Colon (tissue), 2 donors: ENCODE measurements around the gene PLAC8L1.
"Not testable (repeated sequence)": the region's sequence is repeated elsewhere in the genome, so short reads cannot be mapped to it uniquely, and the experiment has no call there.

Source experiments
- FAIRE-seq: peaks from 2 replicates; lab custom pipeline; 2012; peaks lifted over from hg19 to GRCh38; lab: Jason Lieb, UNC
- donor health status: control.
- donor health status: control.

PLAC8L1 gene

DNA sequence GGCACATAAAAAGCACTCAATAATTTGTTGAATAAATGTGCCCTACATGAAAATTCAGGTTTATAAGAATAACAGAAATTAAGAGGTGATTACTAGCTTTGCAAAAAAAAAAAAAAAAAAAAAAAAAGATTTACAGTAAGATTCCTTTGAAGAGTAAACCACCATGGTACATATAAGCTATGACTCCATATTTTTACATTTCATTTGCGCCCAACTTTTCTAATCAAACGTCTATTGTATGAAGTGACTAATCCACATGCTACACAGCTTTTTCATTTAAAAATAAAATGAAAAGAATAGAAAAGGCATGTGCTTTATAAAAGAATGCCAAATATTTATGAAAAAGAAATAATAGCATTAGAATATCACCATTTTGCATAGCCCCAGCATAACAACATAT lies at the start of gene PLAC8L1:
PLAC8L1 (minus strand) TSS at position 101 of the 400 bp plus-strand sequence. CDS start 1,266 bp downstream, outside the sequence.
- no peak for FAIRE-seq

DNA sequence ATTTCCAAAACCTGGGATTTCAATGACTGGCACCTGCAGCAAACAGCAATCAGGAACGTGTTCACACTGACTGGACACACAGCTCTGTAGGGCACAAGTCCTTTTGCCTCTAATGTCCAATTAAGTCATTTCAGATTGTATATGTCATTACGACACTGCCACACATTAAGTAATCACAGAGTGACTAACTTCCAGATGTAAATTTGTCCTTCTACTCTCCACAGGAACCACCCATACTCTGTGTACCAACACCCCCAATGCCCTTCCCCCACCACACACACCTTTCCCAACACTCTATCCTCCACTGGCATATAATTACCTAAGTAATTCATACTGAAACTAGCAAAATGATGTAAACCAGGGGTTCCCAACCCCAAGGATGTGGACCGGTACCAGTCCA lies 46.6 kb upstream of the PLAC8L1 start:
- FAIRE-seq: no peak

DNA sequence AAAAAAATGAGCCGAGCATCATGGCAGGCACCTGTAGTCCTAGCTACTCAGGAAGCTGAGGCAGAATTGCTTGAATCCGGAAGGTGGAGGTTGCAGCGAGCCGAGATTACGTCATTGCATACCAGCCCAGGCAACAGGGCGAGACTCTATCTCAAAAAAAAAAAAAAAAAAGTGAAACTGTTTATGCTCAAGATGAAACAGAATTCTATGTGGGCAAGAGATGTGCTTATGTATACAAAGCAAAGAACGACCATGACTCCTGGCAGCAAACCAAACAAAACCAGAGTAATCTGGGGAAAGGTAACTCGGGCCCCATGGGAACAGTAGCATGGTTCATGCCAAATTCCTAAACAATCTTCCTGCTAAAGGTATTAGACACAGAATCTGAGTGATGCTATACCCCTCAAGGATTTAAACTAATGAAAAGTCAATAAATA lies 32.6 kb upstream of the PLAC8L1 start:
- no peak for FAIRE-seq

GRCh38 chr5:146130440-146131045 lies 25.2 kb upstream of the PLAC8L1 start:
- no peak for FAIRE-seq

- FAIRE-seq: no peak
Observed at GRCh38 chr5:146126068-146126467, 20.7 kb upstream of the PLAC8L1 start.

- no peak for FAIRE-seq
Observed at GRCh38 chr5:146124580-146124979, 19.2 kb upstream of the PLAC8L1 start.

GRCh38 chr5:146121451-146121850 lies 16.1 kb upstream of the PLAC8L1 start:
- not testable (repeated sequence) for FAIRE-seq

DNA sequence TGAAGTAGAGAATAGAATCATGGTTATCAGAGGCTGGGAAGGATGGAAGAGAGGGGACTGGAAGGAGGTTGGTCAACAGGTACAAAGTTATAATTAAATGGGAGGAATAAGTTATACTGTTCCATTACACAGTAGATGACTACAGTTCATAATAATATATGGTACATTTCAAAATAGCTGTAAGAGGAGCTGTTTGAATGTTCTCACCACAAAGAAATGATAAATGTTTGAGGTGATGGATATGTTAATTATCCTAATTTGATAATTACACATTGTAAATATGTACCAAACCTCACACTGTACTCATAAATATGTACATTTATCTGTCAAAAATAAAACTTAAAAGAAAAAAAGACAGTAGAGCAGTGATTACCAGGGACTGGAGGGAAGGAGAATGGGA lies 12.9 kb upstream of the PLAC8L1 start:
- FAIRE-seq: no peak

DNA sequence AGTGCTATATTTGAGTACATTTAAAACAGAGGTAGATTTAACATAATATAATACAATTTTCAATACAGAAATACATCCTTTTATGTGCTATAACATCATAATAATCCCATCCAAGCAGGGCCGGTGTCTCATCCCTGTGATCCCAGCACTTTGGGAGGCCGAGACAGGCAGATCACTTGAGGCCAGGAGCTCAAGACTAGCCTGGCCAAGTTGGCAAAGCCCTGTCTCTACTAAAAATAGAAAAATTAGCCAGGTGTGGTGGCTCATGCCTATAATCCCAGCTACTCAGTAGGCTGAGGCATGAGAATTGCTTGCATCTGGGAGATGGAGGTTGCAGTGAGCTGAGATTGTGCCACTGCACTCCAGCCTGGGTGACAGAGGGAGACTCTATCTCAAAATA lies 11.8 kb upstream of the PLAC8L1 start:
- not testable (repeated sequence) for FAIRE-seq

DNA sequence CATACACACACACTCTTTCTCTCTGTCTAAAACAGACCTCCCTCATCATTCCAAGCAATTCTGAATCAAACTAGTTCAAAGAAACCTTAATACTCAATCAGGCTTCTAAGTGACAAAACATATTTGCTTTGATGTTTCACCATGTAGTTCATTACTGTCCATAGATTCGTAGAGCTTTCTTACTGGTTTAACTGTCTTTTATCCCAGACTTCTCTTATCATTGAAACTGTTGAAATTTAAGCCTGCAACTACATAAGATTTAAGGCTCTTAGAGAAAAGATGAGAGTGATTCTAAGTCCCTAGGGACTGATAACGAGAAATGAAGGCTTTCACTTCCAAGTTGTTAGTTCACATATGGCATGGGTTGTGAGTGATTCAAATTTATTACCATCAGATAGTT lies 11.0 kb upstream of the PLAC8L1 start:
- FAIRE-seq: no peak

DNA sequence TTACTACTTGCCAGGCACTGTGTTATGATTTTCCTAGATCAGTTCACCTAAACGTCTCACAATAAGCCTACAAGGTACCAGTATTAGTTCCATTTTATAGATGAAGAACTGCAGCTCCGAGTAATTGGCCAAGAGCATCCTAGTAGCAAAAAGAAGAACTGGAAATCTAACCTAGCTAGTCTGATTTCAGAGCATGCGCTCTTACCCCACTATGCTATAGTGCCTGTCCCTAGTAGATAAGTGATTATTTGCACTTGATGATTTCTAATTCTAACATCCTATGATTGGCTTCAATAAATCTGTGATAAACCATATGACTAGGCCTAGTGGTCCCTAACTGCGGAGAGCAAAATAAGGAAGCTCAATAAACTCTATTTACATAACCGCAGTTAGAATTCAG lies 7.1 kb upstream of the PLAC8L1 start:
- no peak for FAIRE-seq

GRCh38 chr5:146111409-146111808 lies 6.0 kb upstream of the PLAC8L1 start:
- no peak for FAIRE-seq

DNA sequence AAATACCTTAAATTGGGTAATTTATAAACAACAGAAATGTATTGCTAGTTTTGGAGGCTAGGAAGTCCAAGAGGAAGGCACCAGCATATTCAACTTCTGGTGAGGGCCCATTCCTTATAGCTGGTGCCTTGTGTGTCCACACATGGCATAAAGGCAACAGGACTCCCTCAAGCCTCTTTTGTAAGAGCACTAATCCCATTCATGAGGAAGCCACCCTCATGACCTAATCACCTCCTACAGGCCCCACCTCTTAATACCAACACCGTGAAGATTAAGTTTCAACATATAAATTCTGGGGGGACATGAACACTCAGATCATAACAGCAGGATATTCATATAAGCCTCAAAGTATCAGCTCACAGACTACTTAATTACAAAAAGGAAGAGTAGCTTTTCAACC lies 4.0 kb upstream of the PLAC8L1 start:
- no peak for FAIRE-seq

GRCh38 chr5:146108870-146109269 lies 3.5 kb upstream of the PLAC8L1 start:
- not testable (repeated sequence) for FAIRE-seq

- no peak for FAIRE-seq
Observed at GRCh38 chr5:146107901-146108300, 2.5 kb upstream of the PLAC8L1 start.

GRCh38 chr5:146103594-146103993 lies 1.8 kb downstream of the PLAC8L1 start:
- FAIRE-seq: no peak

- no peak for FAIRE-seq
Observed at GRCh38 chr5:146101646-146102045, 3.7 kb downstream of the PLAC8L1 start.

GRCh38 chr5:146098047-146098446 lies 7.3 kb downstream of the PLAC8L1 start:
- FAIRE-seq: no peak

- FAIRE-seq: no peak
Observed at GRCh38 chr5:146091881-146092280, 13.5 kb downstream of the PLAC8L1 start.

GRCh38 chr5:146089287-146089686 lies 16.1 kb downstream of the PLAC8L1 start:
- no peak for FAIRE-seq

DNA sequence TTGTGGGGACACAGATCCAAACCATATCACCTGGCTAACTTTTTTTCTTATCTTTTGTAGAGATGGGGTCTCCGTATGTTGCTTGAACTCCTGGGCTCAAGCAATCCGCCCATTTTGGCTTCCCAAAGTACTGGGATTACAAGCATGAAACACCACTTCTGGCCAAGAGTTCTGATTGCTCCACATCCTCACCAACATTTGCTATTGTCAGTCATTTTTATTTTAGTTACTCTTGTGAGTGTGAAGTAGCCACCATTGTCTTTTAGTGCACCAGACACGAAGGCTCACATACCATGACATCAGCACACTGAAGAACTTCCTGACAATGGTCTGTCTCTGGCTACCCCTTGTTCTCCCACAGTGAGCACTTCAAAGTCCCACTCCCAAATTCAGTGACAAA lies 17.3 kb downstream of the PLAC8L1 start:
- no peak for FAIRE-seq

DNA sequence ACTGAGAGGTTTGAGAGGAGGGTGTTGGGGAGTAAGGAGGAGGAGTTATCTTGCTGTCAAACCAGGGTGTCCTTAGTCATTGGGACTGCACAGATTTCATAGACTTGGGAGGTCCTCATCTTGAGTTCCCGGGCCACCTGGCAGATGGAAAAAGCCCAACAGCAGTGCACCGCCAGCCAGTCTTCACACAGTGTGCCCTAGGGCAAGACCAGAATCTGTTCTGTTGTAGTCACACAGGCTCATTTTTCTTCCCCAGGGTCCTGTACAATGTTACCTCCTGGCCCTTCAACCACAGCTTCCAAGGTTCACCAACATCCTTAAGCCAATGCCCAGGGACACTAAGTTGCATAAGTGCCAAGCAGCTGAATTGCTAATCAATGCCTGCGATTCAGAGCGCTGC lies 21.0 kb downstream of the PLAC8L1 start:
- no peak for FAIRE-seq

DNA sequence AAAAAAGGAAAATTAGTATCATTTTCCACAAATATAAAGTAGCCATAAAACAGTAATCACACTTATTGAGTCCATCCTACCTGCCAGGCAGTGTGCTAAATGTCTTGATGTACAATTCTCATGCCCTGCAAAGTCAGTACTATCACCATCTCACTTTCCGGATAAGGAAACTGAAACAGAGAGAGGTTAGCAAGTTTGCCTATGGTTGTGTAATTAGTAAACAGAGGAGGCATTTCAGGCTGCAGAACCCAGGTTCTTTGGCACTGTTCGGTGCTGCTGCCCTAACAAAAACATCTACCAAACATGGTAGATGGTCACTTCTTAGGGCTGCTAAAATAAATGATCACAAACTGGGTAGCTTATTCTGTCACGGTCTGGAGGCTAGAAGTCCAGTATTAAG lies 22.6 kb downstream of the PLAC8L1 start:
- no peak for FAIRE-seq

DNA sequence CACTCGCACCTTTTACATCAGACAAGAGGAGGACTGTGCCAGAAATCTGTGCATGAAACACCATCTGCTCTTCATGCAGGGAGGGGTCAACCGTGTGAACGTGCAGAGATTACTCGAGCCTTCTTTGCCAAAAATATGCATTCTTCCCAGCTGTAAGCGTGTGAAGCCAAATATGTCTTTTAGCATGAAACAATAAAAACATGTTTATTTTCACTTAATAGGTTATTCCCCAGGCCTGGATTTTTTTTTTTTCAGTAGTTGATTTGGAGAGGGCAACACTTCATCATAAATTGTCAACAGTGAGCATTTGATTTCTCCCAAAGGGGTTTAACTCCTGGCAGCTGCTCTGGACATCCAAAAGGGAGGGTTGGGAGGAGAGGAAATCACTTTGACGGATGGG lies 23.8 kb downstream of the PLAC8L1 start:
- FAIRE-seq: no peak
